SKM-1 treated with dmso at 0.1 percent for 144 hours (cell line): ENCODE measurements around the gene ATP5ME.
"Not testable (repeated sequence)": the region's sequence is repeated elsewhere in the genome, so short reads cannot be mapped to it uniquely, and the experiment has no call there.

ENCODE experiments used
- DNase-seq: peaks from one replicate; lab custom pipeline; 2025; ENCODE audit not compliant: unreplicated experiment; lab: John Stamatoyannopoulos, UW

Gene ATP5ME

DNA sequence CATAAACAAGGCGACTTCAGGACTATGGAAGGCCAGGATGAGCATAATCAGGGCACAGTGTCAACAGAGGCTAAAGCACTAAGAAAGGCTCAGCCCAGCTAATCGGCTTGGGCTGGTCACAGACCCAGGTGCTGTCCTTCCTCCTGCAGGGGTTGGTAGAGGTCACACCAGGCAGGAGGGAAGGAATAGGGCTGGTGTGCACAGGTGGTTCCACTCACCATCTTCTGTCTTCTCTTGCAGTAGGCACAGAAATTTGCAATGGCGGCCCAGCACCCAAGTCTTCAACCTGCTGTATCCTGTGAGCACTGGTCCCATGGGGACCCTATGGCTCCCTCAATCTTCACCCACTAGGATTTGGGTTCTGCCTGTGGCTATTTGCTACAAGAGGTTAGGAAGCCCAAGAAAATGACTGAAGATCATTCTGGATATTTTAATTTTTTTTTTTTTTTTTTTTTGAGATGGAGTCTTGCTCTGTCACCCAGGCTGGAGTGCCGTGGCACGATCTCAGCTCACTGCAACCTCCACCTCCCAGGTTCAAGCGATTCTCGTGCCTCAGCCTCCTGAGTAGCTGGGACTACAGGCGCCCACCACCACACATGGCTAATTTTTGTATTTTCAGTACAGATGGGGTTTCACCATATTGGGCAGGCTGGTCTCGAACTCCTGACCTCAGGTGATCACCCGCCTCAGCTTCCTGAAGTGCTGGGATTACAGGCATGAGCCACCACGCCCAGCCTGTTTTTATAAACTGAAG, 4.1 kb downstream of the ATP5ME start:
- DNase-seq = not testable (repeated sequence)

DNA sequence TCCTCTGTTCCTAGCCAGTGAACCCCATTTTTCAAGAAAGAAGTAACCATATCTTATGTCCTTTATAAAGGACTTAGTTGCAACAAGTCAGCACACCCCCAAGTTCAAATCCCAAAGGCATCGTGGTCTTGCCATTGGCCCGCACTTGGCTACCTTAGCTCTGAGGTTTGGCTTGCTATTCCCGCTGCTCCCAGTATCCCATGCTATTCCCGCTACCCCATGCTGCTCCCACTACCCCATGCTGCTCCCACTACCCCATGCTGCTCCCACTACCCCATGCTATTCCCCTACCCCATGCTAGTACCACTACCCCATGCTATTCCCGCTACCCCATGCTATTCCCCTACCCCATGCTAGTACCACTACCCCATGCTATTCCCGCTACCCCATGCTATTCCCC, 5.9 kb downstream of the ATP5ME start:
- not testable (repeated sequence) for DNase-seq

DNA sequence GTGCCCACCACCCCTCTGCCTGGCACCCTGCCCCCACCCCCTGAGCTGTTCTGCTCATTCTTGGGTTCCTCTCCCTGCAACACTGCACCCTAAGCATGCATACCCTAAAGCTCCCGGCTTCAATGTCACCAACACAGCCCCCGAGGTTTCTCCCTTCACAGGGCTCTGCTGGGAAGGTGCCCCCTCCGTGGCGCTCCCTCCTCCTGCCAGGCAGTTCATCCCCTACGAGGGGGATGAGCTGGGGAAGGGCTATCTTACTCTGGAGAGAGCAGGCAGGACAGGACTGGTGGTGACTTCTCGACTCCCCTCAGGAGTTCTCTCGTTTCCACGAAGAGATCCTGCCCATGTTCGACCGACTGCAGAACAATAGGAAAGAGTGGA, 6.5 kb downstream of the ATP5ME start:
- no peak for DNase-seq

DNA sequence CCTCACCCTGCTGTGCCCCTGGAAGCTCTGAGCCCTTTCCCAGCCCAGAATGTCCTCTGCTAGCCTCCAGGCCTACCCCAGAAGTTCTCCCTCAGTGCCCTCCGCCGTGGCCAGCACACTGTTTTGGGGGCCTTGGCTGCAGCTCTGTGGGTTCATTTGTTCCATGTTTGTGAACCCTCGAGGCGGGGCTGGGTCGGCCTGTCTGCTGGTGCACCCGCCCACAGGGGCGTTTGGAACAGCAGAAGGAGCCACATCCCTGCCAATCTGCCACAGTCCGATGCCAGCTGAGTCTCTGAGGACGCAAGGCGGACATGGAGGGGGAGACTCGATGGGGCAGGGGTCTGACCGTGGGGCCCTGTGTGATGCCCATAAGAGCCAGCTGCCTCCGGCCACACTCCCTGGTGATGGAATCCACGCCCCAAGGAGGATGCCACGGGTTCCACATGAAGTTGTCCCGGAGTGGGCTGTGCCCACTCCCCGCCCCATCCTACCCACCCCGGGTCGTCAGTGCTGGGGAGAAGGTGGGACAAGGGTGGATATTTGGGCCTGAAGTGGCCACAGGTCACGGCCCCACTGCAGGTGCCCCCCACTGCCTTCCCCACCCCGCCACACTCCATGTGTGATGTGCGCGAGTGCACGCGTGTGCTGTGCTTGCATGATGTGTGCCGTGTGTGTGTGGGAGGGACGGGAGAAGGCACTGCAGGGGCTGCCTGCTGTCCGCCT, 7.1 kb downstream of the ATP5ME start:
- no peak for DNase-seq

DNA sequence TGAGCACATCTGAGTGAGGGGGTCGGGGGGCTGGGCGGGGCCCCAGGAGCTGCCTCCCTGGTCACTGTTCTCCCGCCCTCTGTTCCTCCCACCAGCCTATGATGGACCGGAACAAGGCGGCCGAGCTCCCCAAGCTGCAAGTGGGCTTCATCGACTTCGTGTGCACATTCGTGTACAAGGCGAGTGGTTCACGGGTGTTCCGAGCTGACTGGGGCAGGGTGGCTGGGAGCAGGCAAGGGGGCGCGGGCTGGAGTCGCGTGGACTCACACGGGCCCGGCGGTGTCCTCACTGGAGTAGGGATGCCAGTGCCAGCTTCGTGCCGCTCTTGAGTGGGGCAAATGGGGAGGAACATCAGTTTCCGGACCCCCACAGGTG, 7.7 kb downstream of the ATP5ME start:
- DNase-seq = no peak

DNA sequence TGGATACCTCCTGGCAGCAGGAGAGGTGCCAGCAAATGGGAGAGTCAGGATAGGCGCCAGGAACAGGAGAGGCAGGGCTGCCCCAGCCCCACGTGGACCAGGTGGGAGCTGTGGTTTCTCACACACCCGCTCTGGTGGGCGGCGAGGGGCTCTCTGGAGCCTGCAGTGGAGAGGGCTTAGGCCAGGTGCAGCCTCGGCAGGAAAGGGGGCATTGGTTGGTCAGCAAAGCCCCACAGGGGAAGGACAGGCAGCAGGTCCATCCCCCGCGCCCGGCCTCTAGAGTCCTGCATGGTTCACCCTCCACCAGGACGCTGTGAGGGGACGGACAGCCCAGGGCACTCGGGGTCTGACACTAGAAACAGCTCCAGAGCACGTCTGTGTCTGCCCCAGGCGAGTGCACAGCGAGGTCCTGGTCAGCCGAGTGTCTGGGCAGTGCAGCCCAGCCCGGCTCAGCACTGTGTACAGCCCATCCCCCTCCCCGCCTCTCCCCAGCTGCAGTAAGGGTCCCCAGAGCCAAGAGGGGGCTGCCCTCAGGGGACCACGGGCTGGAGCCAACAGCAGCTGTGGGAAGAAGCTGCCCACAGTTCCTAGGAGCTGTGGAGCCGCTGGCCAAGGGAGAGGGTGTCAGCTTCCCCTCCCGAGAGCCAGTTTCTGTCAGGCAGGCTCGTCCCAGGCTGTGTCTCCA, 8.2 kb downstream of the ATP5ME start:
- DNase-seq = no peak

DNA sequence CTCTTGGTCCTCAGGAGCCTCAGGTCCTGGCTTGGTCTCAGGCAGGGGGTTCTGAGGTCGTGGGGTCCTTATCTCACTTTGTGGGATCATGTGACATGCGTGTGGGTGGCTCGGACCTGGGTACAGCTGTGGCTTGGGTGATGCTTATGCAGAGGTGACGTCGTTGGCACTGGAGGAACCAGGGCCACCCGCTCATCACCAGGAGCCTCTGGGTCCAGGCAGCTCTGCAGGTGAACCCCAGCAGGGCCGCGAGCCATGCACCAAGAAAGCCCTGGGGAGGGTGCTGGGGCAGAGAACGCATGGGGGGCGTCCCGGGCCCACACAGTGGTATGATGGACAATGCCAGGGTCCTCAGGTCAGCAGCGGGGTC, 8.7 kb downstream of the ATP5ME start:
- DNase-seq = no peak

DNA sequence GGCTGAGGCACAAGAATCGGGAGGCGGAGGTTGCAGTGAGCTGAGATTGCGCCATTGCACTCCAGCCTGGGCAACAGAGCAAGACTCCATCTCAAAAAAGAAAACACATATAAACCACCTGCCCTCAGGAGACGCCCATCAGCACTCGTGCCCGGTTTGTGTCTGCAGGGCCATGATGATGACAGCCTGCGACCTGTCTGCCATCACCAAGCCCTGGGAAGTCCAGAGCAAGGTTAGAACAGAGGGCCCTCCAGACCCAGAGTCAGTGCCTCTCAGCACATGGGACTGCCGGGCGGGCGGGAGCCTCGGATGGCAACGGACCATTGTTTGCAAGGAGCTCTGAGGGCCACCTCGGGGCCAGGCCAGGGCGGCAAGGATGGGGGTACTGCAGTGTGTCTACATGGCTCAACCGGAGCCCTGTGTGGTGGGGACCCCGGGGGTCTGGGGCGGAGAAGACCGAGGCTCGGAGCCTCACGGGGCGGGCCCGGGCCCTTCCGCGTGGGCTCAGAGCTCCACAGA, 9.3 kb downstream of the ATP5ME start:
- DNase-seq = no peak

DNA sequence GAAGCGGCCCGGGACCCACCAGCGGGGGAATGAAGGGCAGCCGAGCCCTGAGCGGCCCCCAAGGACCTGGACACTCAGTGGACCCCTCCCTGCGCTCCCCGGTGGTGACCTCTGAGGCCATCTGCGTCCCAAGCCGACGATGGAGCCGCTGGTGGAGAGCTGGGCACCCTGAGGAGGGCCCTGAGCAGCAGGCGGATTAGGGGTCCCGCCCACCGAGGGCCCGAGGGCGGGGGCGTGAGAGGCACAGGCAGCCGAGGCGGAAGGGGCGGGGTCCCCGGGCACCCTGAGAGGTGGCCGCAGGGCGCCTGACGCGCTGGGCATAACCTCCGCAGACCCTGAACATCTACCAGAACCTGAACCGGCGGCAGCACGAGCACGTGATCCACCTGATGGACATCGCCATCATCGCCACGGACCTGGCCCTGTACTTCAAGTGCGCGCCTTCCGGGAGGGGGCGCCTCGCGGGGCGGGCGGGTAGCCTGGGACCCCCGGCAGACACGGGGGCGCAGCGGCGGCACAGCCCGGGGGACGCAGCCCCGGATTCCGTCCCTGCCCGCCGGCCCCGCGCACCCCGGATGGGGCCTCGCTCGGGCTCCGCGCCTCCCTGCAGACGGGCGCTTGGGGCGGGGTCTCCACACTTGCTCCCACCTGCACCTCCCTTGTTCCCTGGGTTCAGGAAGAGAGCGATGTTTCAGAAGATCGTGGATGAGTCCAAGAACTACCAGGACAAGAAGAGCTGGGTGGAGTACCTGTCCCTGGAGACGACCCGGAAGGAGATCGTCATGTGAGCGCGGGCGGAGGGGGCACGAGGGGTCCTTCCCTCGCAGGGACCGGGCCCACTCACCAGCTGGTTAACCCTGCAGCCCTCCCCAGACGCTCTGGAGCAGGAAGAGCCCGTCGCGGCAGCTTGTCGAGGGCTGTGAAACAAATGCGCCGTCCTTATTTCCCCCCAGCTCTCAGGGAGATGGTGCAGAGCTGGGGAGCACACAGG, 10.3 kb downstream of the ATP5ME start:
- peak; percentile 49 for DNase-seq

DNA sequence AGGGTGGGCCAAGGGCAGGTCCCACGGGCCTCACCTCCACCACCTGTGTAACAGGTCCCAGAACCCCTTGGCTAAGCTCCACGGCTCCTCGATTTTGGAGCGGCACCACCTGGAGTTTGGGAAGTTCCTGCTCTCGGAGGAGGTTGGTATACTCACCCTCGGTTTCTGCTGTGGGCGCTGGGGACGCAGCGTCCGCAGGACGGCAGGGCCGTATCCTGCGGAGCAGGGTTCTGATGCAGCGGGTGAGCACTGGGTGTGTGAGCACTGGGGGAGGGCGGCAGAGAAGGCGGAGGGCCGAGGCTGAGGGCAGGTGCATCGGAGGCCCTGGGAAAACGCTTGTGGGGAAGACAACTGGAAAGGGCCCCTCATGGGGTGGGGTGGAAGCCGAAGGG, 11.0 kb downstream of the ATP5ME start:
- no peak for DNase-seq

DNA sequence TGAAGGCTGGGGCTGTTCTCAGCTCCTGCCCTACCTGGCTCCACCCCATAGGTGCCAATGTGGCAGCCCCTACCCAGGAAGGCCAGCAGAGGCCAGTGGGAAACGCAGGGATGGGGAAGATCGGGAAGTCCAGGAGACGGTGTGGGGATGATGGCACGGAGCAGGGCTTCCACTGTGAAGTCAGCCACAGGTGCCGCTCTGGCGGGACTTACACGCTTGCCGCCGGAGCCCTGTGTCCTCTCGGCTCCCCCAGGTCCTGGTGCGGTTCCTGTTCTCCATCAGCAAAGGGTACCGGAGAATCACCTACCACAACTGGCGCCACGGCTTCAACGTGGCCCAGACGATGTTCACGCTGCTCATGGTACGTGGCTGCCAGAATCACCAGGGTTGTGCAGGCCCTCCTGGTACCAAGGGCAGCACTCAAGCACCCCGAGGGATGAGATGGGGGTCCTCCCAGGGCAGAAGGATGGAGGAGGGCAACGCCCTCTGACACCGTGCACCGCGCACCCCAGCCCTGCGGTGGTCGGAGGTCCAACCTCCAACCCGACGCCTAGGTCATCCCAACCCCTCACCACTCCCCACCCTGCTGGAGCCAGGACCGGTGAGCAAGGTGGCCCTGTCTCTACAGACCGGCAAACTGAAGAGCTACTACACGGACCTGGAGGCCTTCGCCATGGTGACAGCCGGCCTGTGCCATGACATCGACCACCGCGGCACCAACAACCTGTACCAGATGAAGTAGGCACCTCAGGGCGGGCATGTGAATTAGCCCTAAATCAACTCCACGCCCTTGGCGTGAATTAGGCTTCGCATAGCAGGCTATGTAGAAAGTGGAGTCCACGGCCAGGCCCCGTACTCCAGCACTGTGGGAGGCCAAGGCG, 12.0 kb downstream of the ATP5ME start:
- no peak for DNase-seq

DNA sequence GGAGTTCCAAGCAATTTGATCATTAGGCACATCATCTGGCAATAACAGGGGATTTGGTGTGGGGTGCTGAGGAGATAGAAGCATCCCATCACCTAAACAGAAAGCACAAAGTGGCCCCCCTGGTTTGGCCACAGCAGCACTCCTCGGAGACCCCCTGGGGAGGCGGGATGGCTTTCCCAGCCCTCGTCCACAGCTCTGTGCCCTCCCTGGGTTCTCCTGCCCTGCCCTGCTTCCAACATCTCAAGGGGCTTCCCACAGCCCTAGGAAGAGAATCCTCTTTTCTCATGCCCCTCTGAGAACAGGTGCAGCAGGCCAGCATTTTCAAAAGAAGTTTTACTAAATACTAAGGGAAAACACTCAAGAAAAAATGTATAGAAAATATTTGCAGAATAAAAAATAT, 12.8 kb downstream of the ATP5ME start:
- no peak for DNase-seq

DNA sequence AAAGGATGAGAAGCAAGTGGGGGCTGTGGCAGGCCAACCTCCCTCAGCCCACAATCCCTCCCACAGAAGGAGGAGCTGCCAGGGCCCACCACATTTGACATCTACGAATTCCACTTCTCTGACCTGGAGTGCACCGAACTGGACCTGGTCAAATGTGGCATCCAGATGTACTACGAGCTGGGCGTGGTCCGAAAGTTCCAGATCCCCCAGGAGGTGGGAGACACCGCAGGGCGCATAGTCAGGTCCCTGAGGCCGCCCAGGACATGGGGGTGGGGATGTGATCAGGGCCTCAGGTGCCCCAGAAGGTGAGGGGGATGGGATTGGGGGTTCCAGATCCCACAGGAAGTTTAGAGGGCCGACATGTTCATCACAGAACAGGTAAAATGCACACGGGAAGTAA, 13.7 kb downstream of the ATP5ME start:
- no peak for DNase-seq

DNA sequence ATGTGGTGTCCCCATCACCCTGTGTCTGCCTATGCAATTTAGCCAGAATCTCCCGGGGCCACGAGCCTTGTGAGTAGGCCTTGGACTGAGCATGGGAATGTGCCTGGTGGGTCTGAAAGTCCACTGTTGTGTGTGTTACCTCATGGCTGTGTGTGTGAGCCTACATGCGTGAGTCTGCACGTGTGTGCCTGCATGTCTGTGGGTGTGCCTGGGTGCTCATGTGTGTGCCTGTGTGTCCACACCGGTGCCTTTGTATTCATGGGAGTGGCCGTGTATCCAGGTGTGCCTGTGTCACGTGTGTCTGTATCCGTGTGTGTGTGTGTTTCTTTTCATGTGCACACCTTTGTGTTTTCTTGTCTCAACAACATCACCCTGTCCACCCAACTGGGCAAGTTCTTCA, 14.2 kb downstream of the ATP5ME start:
- no peak for DNase-seq

DNA sequence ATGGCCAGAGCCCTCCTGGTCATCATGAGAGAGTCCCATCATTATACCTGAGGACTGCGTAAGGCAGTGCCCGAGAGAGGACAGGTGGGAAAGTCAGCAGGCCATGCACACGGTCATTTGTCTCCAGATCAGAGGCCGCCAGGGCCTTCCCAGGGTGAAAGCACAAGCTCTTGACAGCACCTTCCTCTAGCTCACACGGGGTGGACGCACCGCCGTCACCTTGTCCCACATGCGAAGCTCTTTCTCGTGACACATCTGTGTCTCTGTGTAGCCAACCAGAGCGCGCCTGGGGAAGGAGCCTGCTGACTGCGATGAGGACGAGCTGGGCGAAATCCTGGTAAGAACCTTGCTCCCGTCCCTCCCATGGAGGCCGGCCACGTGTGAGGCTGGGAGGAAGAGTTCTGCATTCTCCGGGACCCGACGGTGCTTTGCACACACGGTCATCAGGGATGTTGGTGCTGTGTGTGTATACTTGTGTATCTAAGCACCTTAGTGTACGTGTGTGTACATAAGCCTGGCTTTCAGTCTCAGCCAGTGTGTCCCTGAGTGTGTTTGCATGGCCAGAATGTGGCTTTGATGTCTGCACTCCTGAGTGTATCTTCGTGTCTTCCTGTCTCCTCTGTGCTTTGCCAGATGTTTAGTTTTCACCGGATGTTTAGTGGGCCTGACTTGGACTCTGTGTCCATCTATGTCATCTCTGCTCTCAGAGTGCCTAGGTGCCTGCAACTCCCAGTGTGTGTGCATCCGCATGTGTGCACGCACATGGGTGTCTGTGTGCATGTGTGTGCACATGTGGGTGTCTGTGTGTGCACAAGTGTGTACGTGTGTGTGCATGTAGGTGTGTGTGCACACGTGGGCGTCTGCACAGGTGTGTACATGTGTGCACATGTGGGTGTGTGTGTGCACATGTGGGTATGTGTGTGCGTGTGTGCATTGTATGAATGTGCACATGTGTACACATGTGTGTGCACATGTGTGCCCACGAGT, 15.1 kb downstream of the ATP5ME start:
- DNase-seq = no peak

DNA sequence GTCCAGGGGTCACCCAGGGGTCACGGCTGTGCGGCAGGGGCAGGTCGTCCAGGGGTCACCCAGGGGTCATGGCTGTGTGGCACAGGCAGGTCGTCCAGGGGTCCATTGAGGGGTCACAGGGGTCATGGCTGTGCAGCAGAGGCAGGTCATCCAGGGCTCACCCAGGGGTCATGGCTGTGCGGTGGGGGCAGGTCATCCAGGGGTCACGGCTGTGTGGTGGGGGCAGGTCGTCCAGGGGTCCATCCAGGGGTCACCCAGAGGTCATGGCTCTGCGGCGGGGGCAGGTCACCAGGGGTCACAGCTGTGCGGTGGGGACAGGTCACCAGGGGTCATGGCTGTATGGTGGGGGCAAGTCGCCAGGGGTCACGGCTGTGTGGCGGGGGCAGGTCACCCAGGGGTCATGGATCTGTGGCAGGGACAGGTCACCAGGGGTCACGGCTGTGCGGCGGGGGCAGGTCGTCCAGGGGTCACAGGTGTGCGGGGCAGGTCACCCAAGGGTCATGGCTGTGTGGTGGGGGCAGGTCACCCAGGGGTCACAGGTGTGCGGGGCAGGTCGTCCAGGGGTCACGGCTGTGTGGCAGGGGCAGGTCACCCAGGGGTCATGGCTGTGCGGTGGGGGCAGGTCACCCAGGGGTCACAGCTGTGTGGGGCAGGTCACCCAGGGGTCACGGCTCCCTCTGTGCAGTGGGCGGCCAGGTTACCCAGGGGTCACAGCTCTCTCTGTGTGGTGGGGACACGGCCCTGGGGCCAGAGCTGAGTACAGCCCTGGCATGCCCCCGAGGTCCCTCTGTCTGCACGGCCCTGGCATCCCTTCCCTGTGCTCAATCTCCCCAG, 16.0 kb downstream of the ATP5ME start:
- DNase-seq = no peak

DNA sequence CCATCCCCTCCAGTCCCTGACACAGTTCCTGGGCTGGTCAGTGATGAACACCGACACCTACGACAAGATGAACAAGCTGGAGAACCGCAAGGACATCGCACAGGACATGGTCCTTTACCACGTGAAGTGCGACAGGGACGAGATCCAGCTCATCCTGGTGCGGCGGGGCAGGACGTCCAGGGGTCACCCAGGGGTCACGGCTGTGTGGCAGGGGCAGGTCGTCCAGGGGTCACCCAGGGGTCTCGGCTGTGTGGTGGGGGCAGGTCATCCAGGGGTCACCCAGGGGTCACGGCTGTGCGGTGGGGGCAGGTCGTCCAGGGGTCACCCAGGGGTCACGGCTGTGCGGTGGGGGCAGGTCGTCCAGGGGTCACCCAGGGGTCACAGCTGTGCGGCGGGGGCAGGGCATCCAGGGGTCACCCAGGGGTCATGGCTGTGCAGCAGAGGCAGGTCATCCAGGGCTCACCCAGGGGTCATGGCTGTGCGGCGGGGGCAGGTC, 16.7 kb downstream of the ATP5ME start:
- no peak for DNase-seq
